ENCODE measurements around the gene CFAP20. TPM values are rescaled to one million over a fixed set of nuclear protein-coding genes. Genes with fewer than 3 reads are reported as not detected.

CFAP20 gene
- 79.6 TPM for total RNA-seq

DNA sequence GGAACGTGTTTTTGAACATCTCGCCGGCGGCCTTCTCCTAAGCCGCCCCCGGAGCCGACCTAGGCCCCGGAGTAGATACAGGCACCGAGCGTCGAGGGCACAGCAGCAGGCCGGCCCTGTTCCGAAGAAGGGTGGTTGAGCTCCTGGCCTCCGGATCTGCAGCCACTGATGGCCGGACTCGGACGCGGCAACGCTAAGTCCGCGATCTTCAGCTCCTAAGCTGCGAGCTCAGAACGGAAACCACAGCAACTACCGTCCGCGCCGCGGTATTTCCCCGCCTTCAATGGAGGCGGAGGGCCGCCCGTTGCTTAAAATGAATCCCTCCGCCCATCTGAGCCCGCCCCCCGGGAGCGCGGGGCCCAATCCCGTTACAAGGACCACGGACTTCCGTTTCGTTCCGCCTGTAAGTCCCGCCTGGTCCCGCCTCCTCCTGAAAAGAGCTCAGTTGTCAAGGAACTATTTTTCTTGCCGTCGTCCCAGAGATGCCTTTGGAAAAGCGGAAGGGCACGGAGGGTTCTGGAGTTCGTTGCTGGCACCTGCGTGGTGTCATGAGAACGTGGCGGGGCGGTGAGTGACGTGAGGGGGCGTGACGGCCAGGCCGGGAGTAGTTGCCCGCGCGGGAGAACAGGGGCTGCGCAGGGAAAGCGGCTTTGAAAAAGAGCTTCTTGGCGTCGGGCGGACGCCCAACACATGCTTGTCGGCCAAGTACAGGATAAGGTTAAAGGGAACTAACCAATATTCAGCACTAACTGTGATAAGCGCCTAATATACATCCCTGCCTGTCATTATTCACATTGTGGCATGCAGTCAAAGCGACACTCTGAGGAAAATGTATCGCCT lies at the start of gene CFAP20:
Gene CFAP20 (minus strand): TSS at position 285 of the 840 bp plus-strand sequence. CDS start 266 bp downstream, at position 19.

Other genes with a start within 250 kb of the CFAP20 start
- 50.7 TPM for gene CNGB1, start 158.3 kb downstream of the CFAP20 start, total RNA-seq
- 10.2 TPM for gene ZNF319, start 128.7 kb downstream of the CFAP20 start, total RNA-seq
- gene USB1, start 128.0 kb downstream of the CFAP20 start, total RNA-seq = 21.2 TPM
- 25.2 TPM for gene MMP15, start 103.6 kb downstream of the CFAP20 start, total RNA-seq
- gene CSNK2A2, start 68.7 kb upstream of the CFAP20 start, total RNA-seq = 49.1 TPM
- gene PRSS54, start 165.6 kb upstream of the CFAP20 start, total RNA-seq = not detected

Data from camera-type eye (tissue), 1 donor.